H1 (cell line): ENCODE results near the gene FAM193A. TPM values are rescaled to one million over a fixed set of nuclear protein-coding genes. Genes with fewer than 3 reads are reported as not detected.

Source experiments
- CTCF ChIA-PET: fragments of 300-600 bp; sonication (Branson Sonifier 250); formaldehyde crosslinking; loops from one replicate; lab custom pipeline; 2021; ENCODE audit not compliant: partially characterized antibody; lab: Charles Lee
- POLR2A ChIA-PET: fragments of 300-600 bp; sonication (Branson Sonifier 250); formaldehyde crosslinking; loops from one replicate; lab custom pipeline; 2021; ENCODE audit warnings: inconsistent platforms; ENCODE audit not compliant: partially characterized antibody; lab: Charles Lee
- DNase-seq, 2 experiments: peaks; one replicate each; pipeline versions ENCODE4 v3.0.0 to v3.0.0-alpha.2; 2010 to 2022; ENCODE audit warnings: low spot score in 2 of 2, low read depth in 1 of 2, mixed read lengths in 1 of 2
- FAIRE-seq: peaks from 2 replicates; lab custom pipeline; 2011; peaks lifted over from hg19 to GRCh38; lab: Jason Lieb, UNC
- H2AFZ ChIP-seq: 2 replicates; pipeline ENCODE4 v1.8.1; 2012; ENCODE audit warnings: low read length, inconsistent platforms
- H2AK5ac ChIP-seq: 2 replicates; pipeline ENCODE4 v1.6.1; 2013; ENCODE audit warnings: low read depth, low read length
- H2BK120ac ChIP-seq: replicated peaks from 2 replicates; pipeline ENCODE3; 2013; ENCODE audit warnings: low read depth, low read length, inconsistent platforms
- H2BK12ac ChIP-seq: 2 replicates; pipeline ENCODE4 v1.6.1; 2013; ENCODE audit warnings: low read depth, low read length
- H2BK15ac ChIP-seq: 2 replicates; pipeline ENCODE4 v1.6.1; 2013; ENCODE audit warnings: low read length
- H2BK20ac ChIP-seq: 2 replicates; pipeline ENCODE4 v1.6.1; 2013; ENCODE audit warnings: low read length
- H2BK5ac ChIP-seq: 2 replicates; pipeline ENCODE4 v1.6.1; 2013; ENCODE audit warnings: low read depth, low read length
- H3K14ac ChIP-seq: 2 replicates; pipeline ENCODE4 v1.6.1; 2013; ENCODE audit warnings: inconsistent platforms; ENCODE audit not compliant: insufficient read length
- H3K18ac ChIP-seq: 2 replicates; pipeline ENCODE4 v1.6.1; 2013; ENCODE audit warnings: low read length; ENCODE audit errors: extremely low read depth
- H3K23ac ChIP-seq: 2 replicates; pipeline ENCODE4 v1.6.1; 2013; ENCODE audit warnings: inconsistent platforms; ENCODE audit not compliant: insufficient read length
- H3K23me2 ChIP-seq: 2 replicates; pipeline ENCODE4 v1.6.1; 2013; ENCODE audit warnings: low read depth, low read length
- H3K27ac ChIP-seq: 2 replicates; pipeline ENCODE4 v1.6.1; 2011; ENCODE audit warnings: low read depth, low read length, inconsistent platforms
- H3K27me3 ChIP-seq, 4 experiments: replicated peaks in 1 of 4; 1 replicate in 1 of 4; 2 replicates in 3 of 4; pipeline versions ENCODE4 v1.6.1 to v1.8.1; 2011 to 2013; ENCODE audit warnings: low read length in 3 of 4, mild to moderate bottlenecking in 3 of 4, inconsistent platforms in 2 of 4, mixed read lengths in 2 of 4, moderate library complexity in 1 of 4; ENCODE audit not compliant: control insufficient read depth in 3 of 4, insufficient read depth in 3 of 4; ENCODE audit errors: extremely low read depth in 1 of 4
- H3K36me3 ChIP-seq, 4 experiments: 2 replicates each; pipeline versions ENCODE4 v1.6.1 to v1.8.1; 2011 to 2013; ENCODE audit warnings: mild to moderate bottlenecking in 4 of 4, low read length in 3 of 4, moderate library complexity in 2 of 4, control low read depth in 1 of 4, inconsistent platforms in 1 of 4; ENCODE audit not compliant: insufficient read depth in 4 of 4, control insufficient read depth in 2 of 4
- H3K4ac ChIP-seq: replicated peaks from 2 replicates; pipeline ENCODE3; 2013; ENCODE audit warnings: low read length, low read depth, mixed read lengths, inconsistent platforms; ENCODE audit not compliant: insufficient read length
- H3K4me1 ChIP-seq, 4 experiments: replicated peaks in 1 of 4; 1 replicate in 1 of 4; 2 replicates in 3 of 4; pipeline versions ENCODE4 v1.6.1 to v1.8.1; 2011 to 2013; ENCODE audit warnings: low read length in 3 of 4, inconsistent platforms in 2 of 4, mixed read lengths in 1 of 4; ENCODE audit not compliant: insufficient read depth in 4 of 4, control insufficient read depth in 3 of 4
- H3K4me2 ChIP-seq, 2 experiments: 2 replicates each; pipeline versions ENCODE4 v1.6.1 to v1.8.1; 2011 to 2013; ENCODE audit warnings: low read depth in 2 of 2, low read length in 2 of 2, control low read depth in 1 of 2, inconsistent platforms in 1 of 2, mild to moderate bottlenecking in 1 of 2; ENCODE audit not compliant: insufficient read depth in 1 of 2
- H3K4me3 ChIP-seq, 4 experiments: fragments of 200-600, 300-600 bp in 1 of 4; sonication (generic), shearing (Covaris generic), sonication (Bioruptor Twin) in 1 of 4; 2 replicates each; pipeline versions ENCODE4 v1.5.1 to v1.8.1; 2011 to 2016; ENCODE audit warnings: low read length in 4 of 4, low read depth in 3 of 4, control low read depth in 2 of 4, inconsistent platforms in 2 of 4, mild to moderate bottlenecking in 2 of 4, mixed read lengths in 1 of 4, moderate library complexity in 1 of 4; ENCODE audit not compliant: insufficient read depth in 2 of 4; ENCODE audit errors: extremely low read depth in 1 of 4
- H3K56ac ChIP-seq: replicated peaks from 2 replicates; pipeline ENCODE3; 2013; ENCODE audit warnings: low read depth, mild to moderate bottlenecking, mixed read lengths, low read length, inconsistent platforms; ENCODE audit not compliant: insufficient read length
- H3K79me1 ChIP-seq: 2 replicates; pipeline ENCODE4 v1.6.1; 2013; ENCODE audit warnings: low read depth, low read length, control low read depth
- H3K79me2 ChIP-seq, 2 experiments: 2 replicates each; pipeline versions ENCODE4 v1.6.1 to v1.8.1; 2012 to 2013; ENCODE audit warnings: low read length in 2 of 2, mild to moderate bottlenecking in 2 of 2, inconsistent platforms in 1 of 2; ENCODE audit not compliant: insufficient read depth in 2 of 2, control insufficient read depth in 1 of 2
- H3K9ac ChIP-seq, 4 experiments: replicated peaks in 1 of 4; 1 replicate in 1 of 4; 2 replicates in 3 of 4; pipeline versions ENCODE4 v1.6.1 to v1.8.1; 2011 to 2013; ENCODE audit warnings: low read depth in 3 of 4, low read length in 3 of 4, control low read depth in 2 of 4, mild to moderate bottlenecking in 2 of 4, moderate library complexity in 2 of 4, inconsistent platforms in 1 of 4; ENCODE audit errors: extremely low read depth in 1 of 4
- H3K9me3 ChIP-seq, 2 experiments: 2 replicates each; pipeline versions ENCODE4 v1.6.1 to v1.8.1; 2012 to 2013; ENCODE audit warnings: mild to moderate bottlenecking in 2 of 2, moderate library complexity in 2 of 2, control low read depth in 1 of 2, inconsistent platforms in 1 of 2, low read depth in 1 of 2, low read length in 1 of 2, mixed read lengths in 1 of 2; ENCODE audit not compliant: insufficient read depth in 2 of 2
- H4K20me1 ChIP-seq, 2 experiments: replicated peaks in 1 of 2; 2 replicates each; pipeline versions ENCODE3 to v1.8.1; 2011 to 2013; ENCODE audit warnings: inconsistent platforms in 2 of 2, low read length in 2 of 2, mild to moderate bottlenecking in 1 of 2; ENCODE audit not compliant: insufficient read depth in 2 of 2, control insufficient read depth in 1 of 2
- H4K5ac ChIP-seq: 2 replicates; pipeline ENCODE4 v1.6.1; 2013; ENCODE audit warnings: low read length, low read depth, mixed read lengths, inconsistent platforms; ENCODE audit not compliant: insufficient read length
- H4K8ac ChIP-seq: 2 replicates; pipeline ENCODE4 v1.8.0; 2013; ENCODE audit warnings: mild to moderate bottlenecking, moderate library complexity, low read length, inconsistent platforms; ENCODE audit not compliant: insufficient read depth; ENCODE audit errors: extremely low read depth
- H4K91ac ChIP-seq: replicated peaks from 2 replicates; pipeline ENCODE3; 2013; ENCODE audit warnings: low read length, mixed read lengths, inconsistent platforms; ENCODE audit not compliant: insufficient read length
- KDM4A ChIP-seq: IDR thresholded peaks from one replicate; pipeline ENCODE4 v1.7.1; 2012; ENCODE audit warnings: low read depth, mild to moderate bottlenecking, moderate library complexity, low read length, inconsistent platforms; ENCODE audit not compliant: severe bottlenecking
- NANOG ChIP-seq: IDR thresholded peaks from 2 replicates; pipeline ENCODE4 v1.6.1; 2011; ENCODE audit warnings: low read length, low read depth, mild to moderate bottlenecking, inconsistent platforms; ENCODE audit not compliant: insufficient read depth, poor library complexity, severe bottlenecking
- NRF1 ChIP-seq: IDR thresholded peaks from 2 replicates; pipeline ENCODE4 v1.6.1; 2011; ENCODE audit warnings: mild to moderate bottlenecking, low read depth, low read length, improper control_type of control experiment
- POLR2AphosphoS5 ChIP-seq: IDR thresholded peaks from 2 replicates; pipeline ENCODE4 v1.6.1; 2011; ENCODE audit warnings: low read depth, low read length
- SIX5 ChIP-seq: IDR thresholded peaks from 2 replicates; pipeline ENCODE4 v1.6.1; 2011; ENCODE audit warnings: mild to moderate bottlenecking, low read depth, low read length
- TCF12 ChIP-seq: IDR thresholded peaks from 2 replicates; pipeline ENCODE4 v1.6.1; 2011; ENCODE audit warnings: low read depth, mild to moderate bottlenecking, low read length
- WGBS, 2 experiments: shearing (Covaris generic) in 1 of 2; methylation state at CpG; one replicate each; pipeline versions ENCODE4 v1.1.6 to v1.1.7; 2013 to 2015; ENCODE audit warnings: low lambda C conversion rate in 2 of 2, mixed read lengths in 2 of 2, inconsistent platforms in 1 of 2, low coverage in 1 of 2, missing lambda C conversion rate in 1 of 2; ENCODE audit not compliant: insufficient replicate concordance in 2 of 2, insufficient coverage in 1 of 2, insufficient read length in 1 of 2; ENCODE audit errors: extremely low coverage in 1 of 2, missing lambda C conversion rate in 1 of 2; 5-methylcytosine and 5-hydroxymethylcytosine counted together
- polyA plus RNA-seq, 7 experiments: library from polyadenylated mRNA; depleted of rRNA in 3 of 7; stranded (reverse) in 5 of 7; unstranded in 2 of 7; fragments of >200 nt in 5 of 7; fragments of 200-250 nt in 2 of 7; gene quantifications; 1 replicate in 5 of 7; 2 replicates in 1 of 7; 4 replicates in 1 of 7; pipeline versions ENCODE4 v1.2.1 to v1.2.3, GENCODE V29; 2011 to 2013; ENCODE audit warnings: missing spikeins in 2 of 7, mixed read lengths in 2 of 7
- total RNA-seq: library from RNA; stranded (reverse); fragmentation: NEBNext Ultra II Directional; extraction: Animal tissue kit (Norgen Biotek cat#: 25700); gene quantifications from 2 replicates; pipeline ENCODE4 v1.2.1, GENCODE V29; 2021

The FAM193A gene
- total and polyA plus RNA-seq, 2 of the 8 experiments (the other 6 are each of a cell fraction or from before 2014, with no cell fraction given), result 8.7 to 26.2 TPM

DNA sequence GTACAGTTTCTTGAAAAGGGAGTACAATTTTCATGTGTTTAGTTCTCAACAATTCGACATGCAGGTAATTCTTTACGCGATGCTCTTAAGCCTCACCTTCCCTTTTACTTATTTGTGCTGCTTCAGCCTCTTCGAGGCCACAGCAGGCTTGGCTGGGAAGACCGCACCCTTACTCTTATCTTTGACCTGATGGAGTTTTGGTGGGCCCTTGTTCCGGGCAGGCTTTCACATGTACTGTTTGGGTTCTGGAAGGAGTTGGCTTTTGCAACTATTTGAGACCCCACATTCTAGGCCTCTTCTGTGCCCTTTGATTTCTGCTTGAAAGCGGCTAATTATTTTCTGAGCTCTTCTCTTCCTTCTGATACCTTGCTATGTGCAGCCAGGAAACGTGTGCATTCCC lies 60.2 kb downstream of the FAM193A start:
- H3K9ac ChIP-seq, result no peak overlapping the region
- no peak overlapping the region for H4K91ac ChIP-seq
- no peaks in the 10 kb centered on the region for H3K27me3 ChIP-seq
- H3K23ac ChIP-seq, result no peak overlapping the region
- no peaks in the 10 kb centered on the region for H3K23me2 ChIP-seq
- POLR2A ChIA-PET, result interaction anchor here (0.9 to 1.5 kb wide), 6 partner anchors 9 to 129 kb away, joined by 3 to 5 read pairs (median 4); no protein-coding TSS in a partner anchor
- H2BK120ac ChIP-seq, result peak overlapping the region; percentile 56
- no peak overlapping the region; the same call in 1 of the 2 replicates for H2BK20ac ChIP-seq
- peaks cover 15 to 41% (median 20%) of the 10 kb centered on the region in 4 experiments for H3K4me1 ChIP-seq
- H3K79me2 ChIP-seq, result peaks cover 17 to 85% of the 10 kb centered on the region in 2 experiments
- peak overlapping the region; percentile 40; the same call in 1 of the 2 replicates for H2BK15ac ChIP-seq
- no peak overlapping the region for H3K14ac ChIP-seq
- H3K9me3 ChIP-seq, result no peaks in the 10 kb centered on the region
- H3K4me3 ChIP-seq, result no peak overlapping the region
- H2BK5ac ChIP-seq, result peak overlapping the region; percentile 96
- H2AFZ ChIP-seq, result no peak overlapping the region
- H2AK5ac ChIP-seq, result no peak overlapping the region; the same call in 1 of the 2 replicates
- H3K4ac ChIP-seq, result no peak overlapping the region
- peaks cover 4 to 10% of the 10 kb centered on the region in 2 experiments for H4K20me1 ChIP-seq
- peak overlapping the region; percentile 35; the same call in 1 of the 2 replicates for H3K27ac ChIP-seq
- H3K4me2 ChIP-seq, result no peak overlapping the region; a peak in 1 of 4 replicates
- no peak overlapping the region for H3K56ac ChIP-seq
- WGBS, 2 experiments, result 85% methylated on average over 8 of the region's 8 CpGs; no CpG with 5 or more reads in 1 of the 2 experiments
- H3K18ac ChIP-seq, result peak overlapping the region; percentile 72; the same call in 1 of the 2 replicates
- FAIRE-seq (no peak), DNase-seq (no peak)
- H3K36me3 ChIP-seq, result 0 out of 8 replicates have a peak, but pooled peaks cover 0 to 3% (median 0%) of the 10 kb centered on the region in 4 experiments
- H3K79me1 ChIP-seq, result peaks cover 26% of the 10 kb centered on the region
- no peak overlapping the region for H4K5ac ChIP-seq
- no peak for TF ChIP-seq KDM4A
- no peak for TF ChIP-seq SIX5
- no peak for TF ChIP-seq NRF1
- TF ChIP-seq NANOG, result no peak
- no peak for TF ChIP-seq POLR2AphosphoS5
- TF ChIP-seq TCF12, result no peak
- TF ChIP-seq, all 59 proteins: peak for 0
- Histone ChIP-seq H2BK12ac (peak overlapping the region; percentile 90), H4K8ac (no peak overlapping the region; the same call in 1 of the 2 replicates)
- CTCF ChIA-PET, result interaction anchor here (1.0 to 1.1 kb wide), 2 partner anchors 145 to 154 kb away, joined by 4 read pairs; no protein-coding TSS in a partner anchor
